Measurements from ENCODE around the gene RTN1. TPM values are rescaled to one million over a fixed set of nuclear protein-coding genes. Genes with fewer than 3 reads are reported as not detected.

Gene RTN1
- total RNA-seq, 1 donor from 2014 or later: 2.6 TPM

GRCh38 chr14:59830338-59830734 lies 40.2 kb downstream of the RTN1 start:
- no peak overlapping the region for H3K4me3 ChIP-seq (ENCODE audit: low read length in 3 of 3)
- H3K9me3 ChIP-seq (ENCODE audit: control insufficient read depth in 3 of 3, low read length in 3 of 3): no peaks in the 10 kb centered on the region
- H3K9ac ChIP-seq (ENCODE audit: low read depth in 1 of 3, low read length in 3 of 3): no peak overlapping the region
- no peaks in the 10 kb centered on the region for H3K36me3 ChIP-seq (ENCODE audit: control insufficient read depth in 3 of 3, insufficient read depth in 3 of 3, low read length in 3 of 3)
- no peaks in the 10 kb centered on the region for H3K4me1 ChIP-seq (ENCODE audit: control insufficient read depth in 3 of 3, insufficient read depth in 3 of 3, low read length in 3 of 3)
- H3K27ac ChIP-seq (ENCODE audit: low read depth, low read length): no peak overlapping the region
- H3K27me3 ChIP-seq (ENCODE audit: control insufficient read depth in 3 of 3, insufficient read depth in 3 of 3, low read length in 3 of 3): peaks cover 0 to 3% (median 0%) of the 10 kb centered on the region in 3 donors

- Histone ChIP-seq H3K36me3 (ENCODE audit: control insufficient read depth in 3 of 3, insufficient read depth in 3 of 3, low read length in 3 of 3) (no peaks in the 10 kb centered on the region), H3K27me3 (ENCODE audit: control insufficient read depth in 3 of 3, insufficient read depth in 3 of 3, low read length in 3 of 3) (peaks cover 0 to 3% (median 0%) of the 10 kb centered on the region in 3 donors), H3K4me3 (ENCODE audit: low read length in 3 of 3) (no peak overlapping the region), H3K9me3 (ENCODE audit: control insufficient read depth in 3 of 3, low read length in 3 of 3) (no peaks in the 10 kb centered on the region), H3K27ac (ENCODE audit: low read depth, low read length) (no peak overlapping the region), H3K9ac (ENCODE audit: low read depth in 1 of 3, low read length in 3 of 3) (no peak overlapping the region), H3K4me1 (ENCODE audit: control insufficient read depth in 3 of 3, insufficient read depth in 3 of 3, low read length in 3 of 3) (no peaks in the 10 kb centered on the region)
Measured at GRCh38 chr14:59829469-59830337, 40.9 kb downstream of the RTN1 start.

- H3K27me3 ChIP-seq (ENCODE audit: control insufficient read depth in 3 of 3, insufficient read depth in 3 of 3, low read length in 3 of 3): peaks cover 0 to 3% (median 0%) of the 10 kb centered on the region in 3 donors
- no peak overlapping the region for H3K9ac ChIP-seq (ENCODE audit: low read depth in 1 of 3, low read length in 3 of 3)
- no peaks in the 10 kb centered on the region for H3K36me3 ChIP-seq (ENCODE audit: control insufficient read depth in 3 of 3, insufficient read depth in 3 of 3, low read length in 3 of 3)
- no peaks in the 10 kb centered on the region for H3K4me1 ChIP-seq (ENCODE audit: control insufficient read depth in 3 of 3, insufficient read depth in 3 of 3, low read length in 3 of 3)
- H3K9me3 ChIP-seq (ENCODE audit: control insufficient read depth in 3 of 3, low read length in 3 of 3): no peaks in the 10 kb centered on the region
- no peak overlapping the region for H3K27ac ChIP-seq (ENCODE audit: low read depth, low read length)
- no peak overlapping the region for H3K4me3 ChIP-seq (ENCODE audit: low read length in 3 of 3)
Measured at GRCh38 chr14:59828276-59828675, 42.3 kb downstream of the RTN1 start.

GRCh38 chr14:59827401-59827800 lies 43.2 kb downstream of the RTN1 start:
- Histone ChIP-seq H3K27ac (ENCODE audit: low read depth, low read length) (no peak overlapping the region), H3K4me1 (ENCODE audit: control insufficient read depth in 3 of 3, insufficient read depth in 3 of 3, low read length in 3 of 3) (no peaks in the 10 kb centered on the region), H3K4me3 (ENCODE audit: low read length in 3 of 3) (no peak overlapping the region), H3K27me3 (ENCODE audit: control insufficient read depth in 3 of 3, insufficient read depth in 3 of 3, low read length in 3 of 3) (peaks cover 0 to 3% (median 0%) of the 10 kb centered on the region in 3 donors), H3K9ac (ENCODE audit: low read depth in 1 of 3, low read length in 3 of 3) (no peak overlapping the region), H3K36me3 (ENCODE audit: control insufficient read depth in 3 of 3, insufficient read depth in 3 of 3, low read length in 3 of 3) (no peaks in the 10 kb centered on the region), H3K9me3 (ENCODE audit: control insufficient read depth in 3 of 3, low read length in 3 of 3) (no peaks in the 10 kb centered on the region)

- Histone ChIP-seq H3K27me3 (ENCODE audit: control insufficient read depth in 3 of 3, insufficient read depth in 3 of 3, low read length in 3 of 3) (peaks cover 0 to 3% (median 0%) of the 10 kb centered on the region in 3 donors), H3K4me1 (ENCODE audit: control insufficient read depth in 3 of 3, insufficient read depth in 3 of 3, low read length in 3 of 3) (no peaks in the 10 kb centered on the region), H3K36me3 (ENCODE audit: control insufficient read depth in 3 of 3, insufficient read depth in 3 of 3, low read length in 3 of 3) (no peaks in the 10 kb centered on the region), H3K4me3 (ENCODE audit: low read length in 3 of 3) (no peak overlapping the region), H3K27ac (ENCODE audit: low read depth, low read length) (no peak overlapping the region), H3K9me3 (ENCODE audit: control insufficient read depth in 3 of 3, low read length in 3 of 3) (no peaks in the 10 kb centered on the region), H3K9ac (ENCODE audit: low read depth in 1 of 3, low read length in 3 of 3) (no peak overlapping the region)
Measured at GRCh38 chr14:59826150-59826549, 44.4 kb downstream of the RTN1 start.

- H3K27ac ChIP-seq (ENCODE audit: low read depth, low read length): no peak overlapping the region
- H3K9ac ChIP-seq (ENCODE audit: low read depth in 1 of 3, low read length in 3 of 3): no peak overlapping the region
- H3K36me3 ChIP-seq (ENCODE audit: control insufficient read depth in 3 of 3, insufficient read depth in 3 of 3, low read length in 3 of 3): no peaks in the 10 kb centered on the region
- no peak overlapping the region for H3K4me3 ChIP-seq (ENCODE audit: low read length in 3 of 3)
- no peaks in the 10 kb centered on the region for H3K27me3 ChIP-seq (ENCODE audit: control insufficient read depth in 3 of 3, insufficient read depth in 3 of 3, low read length in 3 of 3)
- no peaks in the 10 kb centered on the region for H3K4me1 ChIP-seq (ENCODE audit: control insufficient read depth in 3 of 3, insufficient read depth in 3 of 3, low read length in 3 of 3)
- peaks cover 0 to 2% (median 0%) of the 10 kb centered on the region in 3 donors for H3K9me3 ChIP-seq (ENCODE audit: control insufficient read depth in 3 of 3, low read length in 3 of 3)
Measured at GRCh38 chr14:59823179-59823578, 47.4 kb downstream of the RTN1 start.

GRCh38 chr14:59819446-59820088 lies 51.0 kb downstream of the RTN1 start:
- Histone ChIP-seq H3K27me3 (ENCODE audit: control insufficient read depth in 3 of 3, insufficient read depth in 3 of 3, low read length in 3 of 3) (no peaks in the 10 kb centered on the region), H3K9ac (ENCODE audit: low read depth in 1 of 3, low read length in 3 of 3) (no peak overlapping the region), H3K4me3 (ENCODE audit: low read length in 3 of 3) (no peak overlapping the region), H3K9me3 (ENCODE audit: control insufficient read depth in 3 of 3, low read length in 3 of 3) (peaks cover 0 to 2% (median 0%) of the 10 kb centered on the region in 3 donors), H3K4me1 (ENCODE audit: control insufficient read depth in 3 of 3, insufficient read depth in 3 of 3, low read length in 3 of 3) (no peaks in the 10 kb centered on the region), H3K27ac (ENCODE audit: low read depth, low read length) (no peak overlapping the region), H3K36me3 (ENCODE audit: control insufficient read depth in 3 of 3, insufficient read depth in 3 of 3, low read length in 3 of 3) (no peaks in the 10 kb centered on the region)

GRCh38 chr14:59816941-59817340 lies 53.6 kb downstream of the RTN1 start:
- H3K9me3 ChIP-seq (ENCODE audit: control insufficient read depth in 3 of 3, low read length in 3 of 3): peaks cover 0 to 2% (median 0%) of the 10 kb centered on the region in 3 donors

GRCh38 chr14:59814988-59815387 lies 55.6 kb downstream of the RTN1 start:
- H3K4me1 ChIP-seq (ENCODE audit: control insufficient read depth in 3 of 3, insufficient read depth in 3 of 3, low read length in 3 of 3): no peaks in the 10 kb centered on the region
- H3K27ac ChIP-seq (ENCODE audit: low read depth, low read length): no peak overlapping the region
- H3K9me3 ChIP-seq (ENCODE audit: control insufficient read depth in 3 of 3, low read length in 3 of 3): peaks cover 0 to 2% (median 0%) of the 10 kb centered on the region in 3 donors
- H3K4me3 ChIP-seq (ENCODE audit: low read length in 3 of 3): no peak overlapping the region
- no peaks in the 10 kb centered on the region for H3K27me3 ChIP-seq (ENCODE audit: control insufficient read depth in 3 of 3, insufficient read depth in 3 of 3, low read length in 3 of 3)
- no peak overlapping the region for H3K9ac ChIP-seq (ENCODE audit: low read depth in 1 of 3, low read length in 3 of 3)
- no peaks in the 10 kb centered on the region for H3K36me3 ChIP-seq (ENCODE audit: control insufficient read depth in 3 of 3, insufficient read depth in 3 of 3, low read length in 3 of 3)

More at GRCh38 chr14:59816941-59817340, 53.6 kb downstream of the RTN1 start:
- H3K4me3 ChIP-seq (ENCODE audit: low read length in 3 of 3): no peak overlapping the region
- no peaks in the 10 kb centered on the region for H3K27me3 ChIP-seq (ENCODE audit: control insufficient read depth in 3 of 3, insufficient read depth in 3 of 3, low read length in 3 of 3)
- no peak overlapping the region for H3K9ac ChIP-seq (ENCODE audit: low read depth in 1 of 3, low read length in 3 of 3)
- no peaks in the 10 kb centered on the region for H3K4me1 ChIP-seq (ENCODE audit: control insufficient read depth in 3 of 3, insufficient read depth in 3 of 3, low read length in 3 of 3)
- no peak overlapping the region for H3K27ac ChIP-seq (ENCODE audit: low read depth, low read length)
- no peaks in the 10 kb centered on the region for H3K36me3 ChIP-seq (ENCODE audit: control insufficient read depth in 3 of 3, insufficient read depth in 3 of 3, low read length in 3 of 3)

GRCh38 chr14:59811815-59812214 lies 58.8 kb downstream of the RTN1 start:
- H3K9me3 ChIP-seq (ENCODE audit: control insufficient read depth in 3 of 3, low read length in 3 of 3): no peaks in the 10 kb centered on the region
- no peaks in the 10 kb centered on the region for H3K27me3 ChIP-seq (ENCODE audit: control insufficient read depth in 3 of 3, insufficient read depth in 3 of 3, low read length in 3 of 3)
- H3K4me1 ChIP-seq (ENCODE audit: control insufficient read depth in 3 of 3, insufficient read depth in 3 of 3, low read length in 3 of 3): no peaks in the 10 kb centered on the region
- no peak overlapping the region for H3K9ac ChIP-seq (ENCODE audit: low read depth in 1 of 3, low read length in 3 of 3)
- H3K27ac ChIP-seq (ENCODE audit: low read depth, low read length): no peak overlapping the region
- no peaks in the 10 kb centered on the region for H3K36me3 ChIP-seq (ENCODE audit: control insufficient read depth in 3 of 3, insufficient read depth in 3 of 3, low read length in 3 of 3)
- no peak overlapping the region for H3K4me3 ChIP-seq (ENCODE audit: low read length in 3 of 3)
